ENCODE data around the gene GAS2.

DNA sequence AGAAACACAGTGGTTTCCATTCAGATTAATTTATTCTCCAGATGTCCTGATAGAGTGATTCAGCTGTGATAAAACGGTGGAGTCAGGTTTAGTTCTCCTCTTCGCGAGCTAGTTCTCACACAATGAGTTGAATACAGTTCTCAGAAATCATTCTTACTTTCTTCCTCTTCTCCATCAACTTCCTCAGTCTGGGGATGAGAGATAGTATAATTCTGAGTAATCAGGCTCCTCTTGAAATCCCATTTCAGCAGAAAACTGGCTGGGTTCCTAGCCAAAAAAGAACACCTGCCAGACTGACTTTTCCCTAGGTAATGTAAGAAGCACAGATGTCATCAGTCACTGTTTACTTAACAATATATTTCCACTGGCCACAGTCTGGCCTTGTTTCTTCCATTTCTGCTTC lies 86.5 kb downstream of the GAS2 start:
- TF ChIP-seq, protein P1, sequence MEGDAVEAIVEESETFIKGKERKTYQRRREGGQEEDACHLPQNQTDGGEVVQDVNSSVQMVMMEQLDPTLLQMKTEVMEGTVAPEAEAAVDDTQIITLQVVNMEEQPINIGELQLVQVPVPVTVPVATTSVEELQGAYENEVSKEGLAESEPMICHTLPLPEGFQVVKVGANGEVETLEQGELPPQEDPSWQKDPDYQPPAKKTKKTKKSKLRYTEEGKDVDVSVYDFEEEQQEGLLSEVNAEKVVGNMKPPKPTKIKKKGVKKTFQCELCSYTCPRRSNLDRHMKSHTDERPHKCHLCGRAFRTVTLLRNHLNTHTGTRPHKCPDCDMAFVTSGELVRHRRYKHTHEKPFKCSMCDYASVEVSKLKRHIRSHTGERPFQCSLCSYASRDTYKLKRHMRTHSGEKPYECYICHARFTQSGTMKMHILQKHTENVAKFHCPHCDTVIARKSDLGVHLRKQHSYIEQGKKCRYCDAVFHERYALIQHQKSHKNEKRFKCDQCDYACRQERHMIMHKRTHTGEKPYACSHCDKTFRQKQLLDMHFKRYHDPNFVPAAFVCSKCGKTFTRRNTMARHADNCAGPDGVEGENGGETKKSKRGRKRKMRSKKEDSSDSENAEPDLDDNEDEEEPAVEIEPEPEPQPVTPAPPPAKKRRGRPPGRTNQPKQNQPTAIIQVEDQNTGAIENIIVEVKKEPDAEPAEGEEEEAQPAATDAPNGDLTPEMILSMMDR (IDR thresholded peaks at IDR 0.05) = no peak
- no peak for TF ChIP-seq ZFX (IDR thresholded peaks at IDR 0.05; ENCODE audit: borderline replicate concordance)
